Endothelial cell of umbilical vein (primary cell): ENCODE measurements around the gene CACNA2D2.

Source experiments
- EZH2 ChIP-seq: IDR thresholded peaks from 2 replicates; pipeline ENCODE4 v1.6.1; 2012; ENCODE audit warnings: borderline replicate concordance, low read depth, mild to moderate bottlenecking, moderate library complexity, low read length, inconsistent platforms; ENCODE audit not compliant: severe bottlenecking
- FOS ChIP-seq: IDR thresholded peaks from 2 replicates; pipeline ENCODE4 v1.6.1; 2011; ENCODE audit warnings: mild to moderate bottlenecking, low read length, moderate library complexity, borderline replicate concordance; ENCODE audit not compliant: insufficient read depth
- POLR2A ChIP-seq: IDR thresholded peaks from 2 replicates; pipeline ENCODE4 v1.6.1; 2012; ENCODE audit warnings: low read depth, mild to moderate bottlenecking, control low read depth, low read length
- POLR2AphosphoS5 ChIP-seq: IDR thresholded peaks from 2 replicates; pipeline ENCODE4 v1.6.1; 2012; ENCODE audit warnings: low read depth, mild to moderate bottlenecking, control low read depth, low read length, moderate library complexity; ENCODE audit not compliant: insufficient read depth
- TF ChIP-seq, protein P1 (sequence below), 2 donors: IDR thresholded peaks; 1 replicate in 1 of 2; 2 replicates in 1 of 2; pipeline ENCODE4 v1.5.1; 2011; ENCODE audit warnings: low read length in 2 of 2, mild to moderate bottlenecking in 2 of 2, moderate library complexity in 2 of 2, control low read depth in 1 of 2, inconsistent platforms in 1 of 2, low read depth in 1 of 2; ENCODE audit not compliant: insufficient read depth in 1 of 2; ENCODE audit errors: extremely low read depth in 1 of 2
- TF ChIP-seq, protein P2 (sequence below): IDR thresholded peaks from 2 replicates; pipeline ENCODE4 v1.6.1; 2011; ENCODE audit not compliant: insufficient read depth, insufficient read length

DNA sequence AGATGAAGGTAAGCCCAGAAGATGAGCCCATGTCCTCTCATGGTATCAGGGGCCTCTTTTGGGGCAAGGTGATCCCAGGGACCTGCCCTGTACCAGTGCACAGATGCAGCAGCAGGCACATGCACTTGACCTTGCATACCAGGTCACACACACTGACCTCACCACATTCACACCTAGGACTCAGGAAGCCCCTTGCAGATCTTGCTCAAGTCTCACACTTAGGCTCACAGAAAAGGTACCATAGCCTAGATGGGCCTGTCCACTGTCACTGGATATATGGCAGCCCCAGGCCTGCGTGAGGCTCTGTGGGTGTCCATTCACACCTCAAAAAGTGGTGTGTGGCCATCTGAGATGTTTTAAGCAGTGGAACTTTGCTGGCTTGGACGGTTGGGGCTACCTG is 58.7 kb downstream of the CACNA2D2 start:
- TF ChIP-seq POLR2AphosphoS5 (no peak), FOS (no peak), POLR2A (no peak), EZH2 (no peak)
- TF ChIP-seq, protein P1, sequence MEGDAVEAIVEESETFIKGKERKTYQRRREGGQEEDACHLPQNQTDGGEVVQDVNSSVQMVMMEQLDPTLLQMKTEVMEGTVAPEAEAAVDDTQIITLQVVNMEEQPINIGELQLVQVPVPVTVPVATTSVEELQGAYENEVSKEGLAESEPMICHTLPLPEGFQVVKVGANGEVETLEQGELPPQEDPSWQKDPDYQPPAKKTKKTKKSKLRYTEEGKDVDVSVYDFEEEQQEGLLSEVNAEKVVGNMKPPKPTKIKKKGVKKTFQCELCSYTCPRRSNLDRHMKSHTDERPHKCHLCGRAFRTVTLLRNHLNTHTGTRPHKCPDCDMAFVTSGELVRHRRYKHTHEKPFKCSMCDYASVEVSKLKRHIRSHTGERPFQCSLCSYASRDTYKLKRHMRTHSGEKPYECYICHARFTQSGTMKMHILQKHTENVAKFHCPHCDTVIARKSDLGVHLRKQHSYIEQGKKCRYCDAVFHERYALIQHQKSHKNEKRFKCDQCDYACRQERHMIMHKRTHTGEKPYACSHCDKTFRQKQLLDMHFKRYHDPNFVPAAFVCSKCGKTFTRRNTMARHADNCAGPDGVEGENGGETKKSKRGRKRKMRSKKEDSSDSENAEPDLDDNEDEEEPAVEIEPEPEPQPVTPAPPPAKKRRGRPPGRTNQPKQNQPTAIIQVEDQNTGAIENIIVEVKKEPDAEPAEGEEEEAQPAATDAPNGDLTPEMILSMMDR (IDR thresholded peaks at IDR 0.05; ENCODE audit: extremely low read depth in 1 of 2, insufficient read depth in 1 of 2, low read depth in 1 of 2, low read length in 2 of 2) = no peak
- TF ChIP-seq, protein P2, sequence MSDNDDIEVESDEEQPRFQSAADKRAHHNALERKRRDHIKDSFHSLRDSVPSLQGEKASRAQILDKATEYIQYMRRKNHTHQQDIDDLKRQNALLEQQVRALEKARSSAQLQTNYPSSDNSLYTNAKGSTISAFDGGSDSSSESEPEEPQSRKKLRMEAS = no peak
